Upper lobe of left lung (tissue), 6 donors: ENCODE results near the gene SERPINA1. TPM values are rescaled to one million over a fixed set of nuclear protein-coding genes. Genes with fewer than 3 reads are reported as not detected.
A peak's percentile ranks its signal among the peaks of the same experiment; 100 is the strongest.

Source experiments
- ATAC-seq, 2 donors: fragments of 200-7000 bp; cut with Tn5 transposase; one replicate each; pipeline ENCODE4 v1.9.1; 2022; ENCODE audit warnings: mild to moderate bottlenecking in 2 of 2, moderate library complexity in 2 of 2; ENCODE audit not compliant: low FRiP score in 2 of 2
- DNase-seq, 2 donors: peaks; one replicate each; pipeline ENCODE4 v3.0.0-alpha.2; 2019 to 2020
- H3K27ac ChIP-seq, 4 donors: fragments of 200-600 bp; sonication (generic); one replicate each; pipeline ENCODE4 v1.5.1; 2016 to 2019
- H3K27me3 ChIP-seq, 4 donors: fragments of 200-600 bp; sonication (generic); one replicate each; pipeline ENCODE4 v1.5.1; 2017 to 2019
- H3K36me3 ChIP-seq, 4 donors: fragments of 200-600 bp; sonication (generic); one replicate each; pipeline ENCODE4 v1.5.1; 2016 to 2019
- H3K4me1 ChIP-seq, 4 donors: fragments of 200-600 bp; sonication (generic); one replicate each; pipeline ENCODE4 v1.5.1; 2018 to 2019
- H3K4me3 ChIP-seq, 4 donors: fragments of 200-600 bp; sonication (generic); one replicate each; pipeline ENCODE4 v1.5.1; 2017 to 2019; ENCODE audit warnings: mild to moderate bottlenecking in 2 of 4, moderate library complexity in 1 of 4
- H3K9me3 ChIP-seq, 4 donors: fragments of 200-600 bp; sonication (generic); one replicate each; pipeline ENCODE4 v1.5.1; 2018 to 2019
- EP300 ChIP-seq, 4 donors: sonication (generic); formaldehyde crosslinking; IDR thresholded peaks; one replicate each; pipeline ENCODE4 v1.5.1; 2017; ENCODE audit warnings: antibody characterized with exemption in 4 of 4, control low read depth in 2 of 4
- POLR2A ChIP-seq, 4 donors: fragments of 450-650 bp; IDR thresholded peaks; one replicate each; pipeline ENCODE4 v1.5.1; 2016 to 2017; ENCODE audit warnings: antibody characterized with exemption in 4 of 4, mild to moderate bottlenecking in 2 of 4
- POLR2AphosphoS5 ChIP-seq, 2 donors: sonication (generic); formaldehyde crosslinking; IDR thresholded peaks; one replicate each; pipeline ENCODE4 v1.5.1; 2017; ENCODE audit warnings: antibody characterized with exemption in 2 of 2
- WGBS, 2 donors: methylation state at CpG; one replicate each; pipeline ENCODE4 v1.1.5; 2017 to 2018; 5-methylcytosine and 5-hydroxymethylcytosine counted together
- total RNA-seq, 6 donors: library from RNA; depleted of rRNA in 4 of 6; stranded (reverse); fragments of >200 nt in 4 of 6; gene quantifications; one replicate each; pipeline versions ENCODE4 v1.1.0 to v1.2.1, GENCODE V29; 2016 to 2021
- TF ChIP-seq, protein P1 (sequence below), 6 experiments: fragments of 450-650 bp in 4 of 6; fragments of 200-600 bp in 2 of 6; sonication (generic) in 2 of 6; IDR thresholded peaks; one replicate each; pipeline ENCODE4 v1.5.1; 2016 to 2019; ENCODE audit warnings: antibody characterized with exemption in 6 of 6
- donor health status: DM: no; HTN: no; CAD: no; lungs with moderate emphysema.
- donor health status: DM: no; HTN: yes; CAD: no; lungs with severe emphysema.

SERPINA1 gene
- total RNA-seq, 6 donors from 2014 or later, result 205 to 1,050 (median 637) TPM

DNA sequence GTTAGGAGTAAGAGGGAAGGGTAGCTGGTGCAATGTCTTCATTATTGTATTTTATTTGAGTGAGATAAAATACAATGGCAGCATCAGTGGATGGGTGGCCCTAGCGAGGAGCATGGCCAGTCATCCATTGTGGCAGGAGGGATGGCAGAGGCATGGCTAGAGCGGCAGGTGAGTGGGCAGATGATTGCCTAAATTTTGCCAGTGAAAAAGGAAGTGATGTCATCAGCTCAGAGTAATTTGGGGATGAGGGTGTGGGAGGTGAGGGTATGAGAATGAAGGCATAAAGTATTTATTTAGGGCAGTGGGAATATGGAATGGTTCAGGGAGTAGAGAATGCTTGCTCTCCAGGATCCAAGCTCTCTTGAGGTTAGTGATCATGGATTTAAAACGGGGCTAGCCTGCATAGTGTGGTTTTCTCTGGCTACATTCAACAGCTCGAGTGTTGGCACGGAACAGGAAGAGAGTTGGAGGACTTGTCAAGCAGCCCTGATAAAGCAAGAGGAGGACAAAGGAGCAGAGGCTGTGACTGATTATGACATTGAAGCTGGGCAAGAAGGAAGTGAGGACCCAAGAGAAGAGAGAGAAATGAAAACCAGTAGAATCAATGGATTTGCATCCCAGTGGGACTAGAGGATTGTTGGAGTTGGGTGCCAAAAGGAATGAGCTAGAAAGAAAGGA is 46.6 kb downstream of the SERPINA1 start:
- H3K9me3 ChIP-seq, result no peaks in the 10 kb centered on the region
- peak overlapping the region in 1 of 4 donors; percentile 39 for H3K27ac ChIP-seq
- no peaks in the 10 kb centered on the region for H3K27me3 ChIP-seq
- H3K4me1 ChIP-seq, result peaks cover 0 to 15% (median 7%) of the 10 kb centered on the region in 4 donors
- WGBS, 2 donors, result 36 to 41% methylated on average over 5 of the region's 5 CpGs
- DNase-seq (peak in 1 of 2 donors; percentile 55), ATAC-seq (peak; percentile 59 to 65)
- H3K36me3 ChIP-seq, result no peaks in the 10 kb centered on the region
- H3K4me3 ChIP-seq, result no peak overlapping the region
- no peak for TF ChIP-seq POLR2A (IDR thresholded peaks at IDR 0.05)
- no peak for TF ChIP-seq POLR2AphosphoS5 (IDR thresholded peaks at IDR 0.05)
- no peak for TF ChIP-seq EP300 (IDR thresholded peaks at IDR 0.05)
- TF ChIP-seq, protein P1, sequence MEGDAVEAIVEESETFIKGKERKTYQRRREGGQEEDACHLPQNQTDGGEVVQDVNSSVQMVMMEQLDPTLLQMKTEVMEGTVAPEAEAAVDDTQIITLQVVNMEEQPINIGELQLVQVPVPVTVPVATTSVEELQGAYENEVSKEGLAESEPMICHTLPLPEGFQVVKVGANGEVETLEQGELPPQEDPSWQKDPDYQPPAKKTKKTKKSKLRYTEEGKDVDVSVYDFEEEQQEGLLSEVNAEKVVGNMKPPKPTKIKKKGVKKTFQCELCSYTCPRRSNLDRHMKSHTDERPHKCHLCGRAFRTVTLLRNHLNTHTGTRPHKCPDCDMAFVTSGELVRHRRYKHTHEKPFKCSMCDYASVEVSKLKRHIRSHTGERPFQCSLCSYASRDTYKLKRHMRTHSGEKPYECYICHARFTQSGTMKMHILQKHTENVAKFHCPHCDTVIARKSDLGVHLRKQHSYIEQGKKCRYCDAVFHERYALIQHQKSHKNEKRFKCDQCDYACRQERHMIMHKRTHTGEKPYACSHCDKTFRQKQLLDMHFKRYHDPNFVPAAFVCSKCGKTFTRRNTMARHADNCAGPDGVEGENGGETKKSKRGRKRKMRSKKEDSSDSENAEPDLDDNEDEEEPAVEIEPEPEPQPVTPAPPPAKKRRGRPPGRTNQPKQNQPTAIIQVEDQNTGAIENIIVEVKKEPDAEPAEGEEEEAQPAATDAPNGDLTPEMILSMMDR (IDR thresholded peaks at IDR 0.05), result no peak

DNA sequence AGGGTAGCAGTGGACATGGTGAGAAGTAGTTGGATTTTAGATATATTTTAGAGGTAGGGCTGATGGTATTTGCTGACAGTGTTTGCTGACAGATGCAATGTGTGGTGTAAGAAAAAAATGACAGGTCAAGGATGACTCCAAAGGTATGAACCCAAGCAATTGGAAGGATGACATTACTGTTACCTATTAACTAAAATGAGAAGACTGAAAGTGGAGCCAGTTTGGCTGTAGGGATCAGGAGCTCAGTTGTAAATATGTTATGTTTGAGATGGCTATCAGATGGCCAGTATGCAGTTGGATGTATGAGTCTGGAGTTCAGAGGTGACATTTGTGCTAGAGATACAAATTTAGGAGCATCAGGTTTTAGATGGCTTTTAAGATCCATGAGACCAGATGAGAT is 47.9 kb downstream of the SERPINA1 start:
- TF ChIP-seq POLR2AphosphoS5 (IDR thresholded peaks at IDR 0.05) (no peak), EP300 (IDR thresholded peaks at IDR 0.05) (no peak), POLR2A (IDR thresholded peaks at IDR 0.05) (no peak)
- TF ChIP-seq, protein P1 (IDR thresholded peaks at IDR 0.05), result no peak
- H3K9me3 ChIP-seq, result no peaks in the 10 kb centered on the region
- H3K27ac ChIP-seq, result no peak overlapping the region
- no peaks in the 10 kb centered on the region for H3K27me3 ChIP-seq
- no peak for ATAC-seq
- no peaks in the 10 kb centered on the region for H3K36me3 ChIP-seq
- peaks cover 0 to 15% (median 7%) of the 10 kb centered on the region in 4 donors for H3K4me1 ChIP-seq
- DNase-seq, result no peak
- no peak overlapping the region for H3K4me3 ChIP-seq

DNA sequence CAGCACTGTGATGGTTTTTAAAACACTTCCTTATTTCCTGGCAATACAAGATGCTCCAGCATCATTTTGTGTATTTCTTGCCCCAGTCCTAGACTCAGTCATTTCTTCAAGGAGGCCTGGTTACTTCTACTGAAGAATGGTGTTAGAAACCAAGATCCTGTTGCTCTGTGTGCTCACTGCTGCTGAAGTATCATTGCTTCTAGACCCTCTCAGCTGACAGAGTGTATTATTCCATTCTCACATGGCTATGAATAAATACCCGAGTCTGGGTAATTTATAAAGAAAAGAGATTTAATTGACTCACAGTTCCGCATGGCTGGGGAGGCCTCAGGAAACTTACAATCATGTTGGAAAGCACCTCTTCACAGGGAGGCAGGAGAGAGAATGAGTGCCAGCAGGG is 50.4 kb downstream of the SERPINA1 start:
- H3K9me3 ChIP-seq, result no peaks in the 10 kb centered on the region
- WGBS, 2 donors, result 79 to 85% methylated on average over 2 of the region's 2 CpGs
- H3K4me3 ChIP-seq, result no peak overlapping the region
- H3K4me1 ChIP-seq, result peaks cover 0 to 15% (median 7%) of the 10 kb centered on the region in 4 donors
- no peaks in the 10 kb centered on the region for H3K36me3 ChIP-seq
- TF ChIP-seq EP300 (IDR thresholded peaks at IDR 0.05) (no peak), POLR2A (IDR thresholded peaks at IDR 0.05) (no peak), POLR2AphosphoS5 (IDR thresholded peaks at IDR 0.05) (no peak)
- TF ChIP-seq, protein P1 (IDR thresholded peaks at IDR 0.05), result no peak
- no peaks in the 10 kb centered on the region for H3K27me3 ChIP-seq
- DNase-seq, result no peak
- ATAC-seq, result no peak
- H3K27ac ChIP-seq, result no peak overlapping the region

DNA sequence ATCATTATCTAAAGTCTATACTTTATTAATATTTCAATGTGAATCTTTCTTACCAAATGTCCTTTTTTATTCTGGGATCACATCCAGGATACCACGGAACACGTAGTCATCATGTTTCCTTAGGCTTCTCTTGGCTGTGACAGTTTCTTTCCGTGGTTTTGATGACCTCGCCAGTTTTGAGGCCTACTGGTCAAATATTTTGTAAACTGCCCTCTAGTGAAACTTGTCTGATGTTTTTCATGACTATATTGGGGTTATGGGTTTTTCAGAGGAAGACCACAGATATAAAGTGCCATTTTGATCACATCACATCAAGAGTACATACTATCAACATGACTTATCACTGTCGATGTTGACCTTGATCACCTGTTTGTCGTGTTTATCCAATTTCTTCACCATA is 51.1 kb downstream of the SERPINA1 start:
- TF ChIP-seq EP300 (IDR thresholded peaks at IDR 0.05), result no peak
- no peak for TF ChIP-seq POLR2AphosphoS5 (IDR thresholded peaks at IDR 0.05)
- TF ChIP-seq, protein P1 (IDR thresholded peaks at IDR 0.05), result no peak
- TF ChIP-seq POLR2A (IDR thresholded peaks at IDR 0.05), result no peak
- Histone ChIP-seq H3K9me3 (no peaks in the 10 kb centered on the region), H3K4me3 (no peak overlapping the region), H3K4me1 (peaks cover 0 to 9% (median 4%) of the 10 kb centered on the region in 4 donors), H3K27me3 (no peaks in the 10 kb centered on the region), H3K36me3 (no peaks in the 10 kb centered on the region), H3K27ac (no peak overlapping the region)
- DNase-seq, result no peak
- WGBS, 2 donors, result 80 to 82% methylated on average over 6 of the region's 6 CpGs
- ATAC-seq, result no peak

DNA sequence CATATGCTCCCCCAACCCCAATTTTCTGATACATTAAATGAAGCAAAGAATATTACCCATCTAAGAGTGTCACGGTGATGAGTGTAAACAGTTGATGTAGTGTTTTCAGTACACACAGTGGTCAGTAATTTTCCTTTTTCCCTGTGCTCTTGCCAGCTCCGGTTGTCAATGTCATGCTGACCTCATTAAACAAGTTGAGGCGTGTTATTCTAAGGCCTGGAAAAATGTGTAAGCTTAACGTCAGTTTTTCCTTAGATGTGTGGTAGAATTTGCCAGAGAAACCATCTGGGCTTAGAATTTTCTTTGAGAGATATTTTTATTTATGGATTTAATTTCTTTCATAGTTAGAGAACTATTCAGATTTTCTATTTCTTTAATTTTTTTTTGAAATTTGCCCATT is 53.5 kb downstream of the SERPINA1 start:
- WGBS, 2 donors, result 66% methylated on average over 4 of the region's 4 CpGs
- DNase-seq (no peak), ATAC-seq (no peak)
- TF ChIP-seq POLR2AphosphoS5 (IDR thresholded peaks at IDR 0.05) (no peak), EP300 (IDR thresholded peaks at IDR 0.05) (no peak), POLR2A (IDR thresholded peaks at IDR 0.05) (no peak)
- TF ChIP-seq, protein P1 (IDR thresholded peaks at IDR 0.05), result no peak
- Histone ChIP-seq H3K36me3 (no peaks in the 10 kb centered on the region), H3K4me3 (no peak overlapping the region), H3K27ac (no peak overlapping the region), H3K4me1 (no peaks in the 10 kb centered on the region), H3K9me3 (no peaks in the 10 kb centered on the region), H3K27me3 (no peaks in the 10 kb centered on the region)
